K562 (cell line): ENCODE data around the gene EPX. TPM values are rescaled to one million over a fixed set of nuclear protein-coding genes. Genes with fewer than 3 reads are reported as not detected.

Experiments
- BACH1 ChIP-seq: fragments of 200-800 bp; sonication (Bioruptor generic); IDR thresholded peaks from 2 replicates; pipeline ENCODE4 v1.6.1; 2016; ENCODE audit warnings: missing genetic modification characterization, missing compliant biosample characterization
- BCL6 ChIP-seq: fragments of 250-450 bp; sonication (Bioruptor Pico); IDR thresholded peaks from 2 replicates; pipeline ENCODE4 v1.4.0; 2020
- BCOR ChIP-seq: fragments of 450-650 bp; IDR thresholded peaks from 2 replicates; pipeline ENCODE4 v1.6.1; 2016
- CBFB ChIP-seq: sonication (generic); formaldehyde crosslinking; IDR thresholded peaks from 2 replicates; pipeline ENCODE4 v1.4.0; 2020; ENCODE audit warnings: mild to moderate bottlenecking, missing genetic modification reagents
- CC2D1A ChIP-seq: fragments of 450-650 bp; IDR thresholded peaks from 2 replicates; pipeline ENCODE4 v1.6.1; 2017; ENCODE audit warnings: mild to moderate bottlenecking
- CREB3 ChIP-seq: fragments of 450-650 bp; conservative IDR thresholded peaks from 2 replicates; pipeline ENCODE4 v1.6.1; 2016; ENCODE audit warnings: missing genetic modification characterization, low read depth, mild to moderate bottlenecking, missing compliant biosample characterization, moderate library complexity
- KHSRP ChIP-seq: fragments of 450-650 bp; IDR thresholded peaks from 2 replicates; pipeline ENCODE4 v1.6.1; 2017
- NCOA4 ChIP-seq: fragments of 450-650 bp; IDR thresholded peaks from 2 replicates; pipeline ENCODE4 v1.6.1; 2018; ENCODE audit warnings: mild to moderate bottlenecking; ENCODE audit not compliant: partially characterized antibody
- PTBP1 ChIP-seq: fragments of 200-400 bp; formaldehyde crosslinking; IDR thresholded peaks from 2 replicates; pipeline ENCODE4 v1.6.1; 2017; ENCODE audit warnings: low read depth, low read length
- PURB ChIP-seq: sonication (generic); formaldehyde crosslinking; IDR thresholded peaks from 2 replicates; pipeline ENCODE4 v1.9.0; 2021; ENCODE audit warnings: low read depth, mild to moderate bottlenecking, missing genetic modification reagents
- SREBF2 ChIP-seq: sonication (generic); formaldehyde crosslinking; IDR thresholded peaks from 2 replicates; pipeline ENCODE4 v1.4.0; 2020; ENCODE audit warnings: mild to moderate bottlenecking, missing genetic modification reagents
- SRSF7 ChIP-seq: fragments of 200-400 bp; formaldehyde crosslinking; optimal IDR thresholded peaks from 2 replicates; pipeline ENCODE3; 2017; ENCODE audit warnings: mild to moderate bottlenecking, low read depth, low read length
- TFAM ChIP-seq: fragments of 250-450 bp; sonication (Bioruptor Pico); conservative IDR thresholded peaks from 2 replicates; pipeline ENCODE4 v1.5.0; 2021; ENCODE audit warnings: mild to moderate bottlenecking, moderate library complexity
- ZEB2 ChIP-seq: fragments of 450-650 bp; IDR thresholded peaks from 2 replicates; pipeline ENCODE4 v1.6.1; 2016
- ZNF175 ChIP-seq: fragments of 200-800 bp; sonication (Bioruptor generic); IDR thresholded peaks from 2 replicates; pipeline ENCODE4 v1.6.1; 2016; ENCODE audit warnings: low read depth, mild to moderate bottlenecking, missing genetic modification characterization, missing compliant biosample characterization
- ZNF583 ChIP-seq: fragments of 250-450 bp; sonication (Bioruptor Pico); IDR thresholded peaks from 2 replicates; pipeline ENCODE4 v1.4.0; 2020
- polyA plus RNA-seq, 8 experiments: library from polyadenylated mRNA; depleted of rRNA in 4 of 8; stranded (reverse) in 5 of 8; unstranded in 3 of 8; fragments of >200 nt; fragmentation: Nextera tagmentation in 2 of 8; fragmentation: Illumina TruSeq in 1 of 8; extraction: Ambion mirVana in 2 of 8; extraction: Trizol in 1 of 8; gene quantifications; 2 replicates each; pipeline versions ENCODE4 v1.2.1 to v1.2.3, GENCODE V29; 2011 to 2014; ENCODE audit warnings: inconsistent platforms in 1 of 8, missing spikeins in 1 of 8
- total RNA-seq, 7 experiments: library from RNA; depleted of rRNA in 6 of 7; stranded (reverse); fragments of >200 nt in 6 of 7; fragmentation: Illumina TruSeq in 2 of 7; extraction: Trizol in 2 of 7; gene quantifications; 2 replicates each; pipeline versions ENCODE4 v1.2.1 to v1.2.3, GENCODE V29; 2011 to 2021; ENCODE audit warnings: low replicate concordance in 1 of 7
- TF ChIP-seq, protein P1 (sequence below): fragments of 250-450 bp; sonication (Bioruptor Pico); IDR thresholded peaks from 2 replicates; pipeline ENCODE4 v1.8.0; 2021; ENCODE audit warnings: moderate library complexity, mild to moderate bottlenecking, inconsistent platforms
- TF ChIP-seq, protein P2 (sequence below): fragments of 250-450 bp; sonication (Bioruptor Pico); IDR thresholded peaks from 2 replicates; pipeline ENCODE4 v1.4.0; 2020
- TF ChIP-seq, protein P3 (sequence below), 3 experiments: fragments of 200-800 bp in 1 of 3; fragments of 250-450 bp in 1 of 3; fragments of 450-650 bp in 1 of 3; sonication (Bioruptor Pico) in 1 of 3; sonication (Bioruptor generic) in 1 of 3; formaldehyde crosslinking in 1 of 3; IDR thresholded peaks; 2 replicates each; pipeline versions ENCODE4 v1.6.1 to v1.8.0; 2016 to 2022; ENCODE audit warnings: mild to moderate bottlenecking in 2 of 3, missing genetic modification characterization in 2 of 3, missing compliant biosample characterization in 1 of 3, moderate library complexity in 1 of 3

Gene EPX
- total and polyA plus RNA-seq, 9 of the 15 experiments (the other 6 are each of a cell fraction or from before 2014, with no cell fraction given), result 0.07 to 0.33 (median 0.19) TPM; not detected in 3

GRCh38 chr17:58184986-58185761, 7.4 kb upstream of the EPX start (continued):
- TF ChIP-seq ZNF175 (CRISPR knock-in tag), result no peak
- 0 out of 2 replicates have a peak, but pooled peaks have one; percentile 14 for TF ChIP-seq CREB3 (tag)
- TF ChIP-seq TFAM (CRISPR knock-in tag), result no peak
- TF ChIP-seq NCOA4, result no peak
- no peak for TF ChIP-seq KHSRP
- no peak for TF ChIP-seq BCOR
- TF ChIP-seq, protein P1, sequence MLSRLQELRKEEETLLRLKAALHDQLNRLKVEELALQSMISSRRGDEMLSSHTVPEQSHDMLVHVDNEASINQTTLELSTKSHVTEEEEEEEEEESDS (CRISPR knock-in tag), result no peak
- TF ChIP-seq ZEB2, result no peak
- TF ChIP-seq CC2D1A, result no peak
- TF ChIP-seq, protein P2, sequence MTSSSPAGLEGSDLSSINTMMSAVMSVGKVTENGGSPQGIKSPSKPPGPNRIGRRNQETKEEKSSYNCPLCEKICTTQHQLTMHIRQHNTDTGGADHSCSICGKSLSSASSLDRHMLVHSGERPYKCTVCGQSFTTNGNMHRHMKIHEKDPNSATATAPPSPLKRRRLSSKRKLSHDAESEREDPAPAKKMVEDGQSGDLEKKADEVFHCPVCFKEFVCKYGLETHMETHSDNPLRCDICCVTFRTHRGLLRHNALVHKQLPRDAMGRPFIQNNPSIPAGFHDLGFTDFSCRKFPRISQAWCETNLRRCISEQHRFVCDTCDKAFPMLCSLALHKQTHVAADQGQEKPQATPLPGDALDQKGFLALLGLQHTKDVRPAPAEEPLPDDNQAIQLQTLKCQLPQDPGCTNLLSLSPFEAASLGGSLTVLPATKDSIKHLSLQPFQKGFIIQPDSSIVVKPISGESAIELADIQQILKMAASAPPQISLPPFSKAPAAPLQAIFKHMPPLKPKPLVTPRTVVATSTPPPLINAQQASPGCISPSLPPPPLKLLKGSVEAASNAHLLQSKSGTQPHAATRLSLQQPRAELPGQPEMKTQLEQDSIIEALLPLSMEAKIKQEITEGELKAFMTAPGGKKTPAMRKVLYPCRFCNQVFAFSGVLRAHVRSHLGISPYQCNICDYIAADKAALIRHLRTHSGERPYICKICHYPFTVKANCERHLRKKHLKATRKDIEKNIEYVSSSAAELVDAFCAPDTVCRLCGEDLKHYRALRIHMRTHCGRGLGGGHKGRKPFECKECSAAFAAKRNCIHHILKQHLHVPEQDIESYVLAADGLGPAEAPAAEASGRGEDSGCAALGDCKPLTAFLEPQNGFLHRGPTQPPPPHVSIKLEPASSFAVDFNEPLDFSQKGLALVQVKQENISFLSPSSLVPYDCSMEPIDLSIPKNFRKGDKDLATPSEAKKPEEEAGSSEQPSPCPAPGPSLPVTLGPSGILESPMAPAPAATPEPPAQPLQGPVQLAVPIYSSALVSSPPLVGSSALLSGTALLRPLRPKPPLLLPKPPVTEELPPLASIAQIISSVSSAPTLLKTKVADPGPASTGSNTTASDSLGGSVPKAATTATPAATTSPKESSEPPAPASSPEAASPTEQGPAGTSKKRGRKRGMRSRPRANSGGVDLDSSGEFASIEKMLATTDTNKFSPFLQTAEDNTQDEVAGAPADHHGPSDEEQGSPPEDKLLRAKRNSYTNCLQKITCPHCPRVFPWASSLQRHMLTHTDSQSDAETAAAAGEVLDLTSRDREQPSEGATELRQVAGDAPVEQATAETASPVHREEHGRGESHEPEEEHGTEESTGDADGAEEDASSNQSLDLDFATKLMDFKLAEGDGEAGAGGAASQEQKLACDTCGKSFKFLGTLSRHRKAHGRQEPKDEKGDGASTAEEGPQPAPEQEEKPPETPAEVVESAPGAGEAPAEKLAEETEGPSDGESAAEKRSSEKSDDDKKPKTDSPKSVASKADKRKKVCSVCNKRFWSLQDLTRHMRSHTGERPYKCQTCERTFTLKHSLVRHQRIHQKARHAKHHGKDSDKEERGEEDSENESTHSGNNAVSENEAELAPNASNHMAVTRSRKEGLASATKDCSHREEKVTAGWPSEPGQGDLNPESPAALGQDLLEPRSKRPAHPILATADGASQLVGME (CRISPR knock-in tag), result peak; percentile 77; the same call in 1 of the 2 replicates
- TF ChIP-seq BCL6 (CRISPR knock-in tag), result peak; percentile 65; the same call in 1 of the 2 replicates
- TF ChIP-seq ZNF583 (CRISPR knock-in tag), result peak; percentile 87
- TF ChIP-seq SREBF2, result no peak
- TF ChIP-seq, protein P3, sequence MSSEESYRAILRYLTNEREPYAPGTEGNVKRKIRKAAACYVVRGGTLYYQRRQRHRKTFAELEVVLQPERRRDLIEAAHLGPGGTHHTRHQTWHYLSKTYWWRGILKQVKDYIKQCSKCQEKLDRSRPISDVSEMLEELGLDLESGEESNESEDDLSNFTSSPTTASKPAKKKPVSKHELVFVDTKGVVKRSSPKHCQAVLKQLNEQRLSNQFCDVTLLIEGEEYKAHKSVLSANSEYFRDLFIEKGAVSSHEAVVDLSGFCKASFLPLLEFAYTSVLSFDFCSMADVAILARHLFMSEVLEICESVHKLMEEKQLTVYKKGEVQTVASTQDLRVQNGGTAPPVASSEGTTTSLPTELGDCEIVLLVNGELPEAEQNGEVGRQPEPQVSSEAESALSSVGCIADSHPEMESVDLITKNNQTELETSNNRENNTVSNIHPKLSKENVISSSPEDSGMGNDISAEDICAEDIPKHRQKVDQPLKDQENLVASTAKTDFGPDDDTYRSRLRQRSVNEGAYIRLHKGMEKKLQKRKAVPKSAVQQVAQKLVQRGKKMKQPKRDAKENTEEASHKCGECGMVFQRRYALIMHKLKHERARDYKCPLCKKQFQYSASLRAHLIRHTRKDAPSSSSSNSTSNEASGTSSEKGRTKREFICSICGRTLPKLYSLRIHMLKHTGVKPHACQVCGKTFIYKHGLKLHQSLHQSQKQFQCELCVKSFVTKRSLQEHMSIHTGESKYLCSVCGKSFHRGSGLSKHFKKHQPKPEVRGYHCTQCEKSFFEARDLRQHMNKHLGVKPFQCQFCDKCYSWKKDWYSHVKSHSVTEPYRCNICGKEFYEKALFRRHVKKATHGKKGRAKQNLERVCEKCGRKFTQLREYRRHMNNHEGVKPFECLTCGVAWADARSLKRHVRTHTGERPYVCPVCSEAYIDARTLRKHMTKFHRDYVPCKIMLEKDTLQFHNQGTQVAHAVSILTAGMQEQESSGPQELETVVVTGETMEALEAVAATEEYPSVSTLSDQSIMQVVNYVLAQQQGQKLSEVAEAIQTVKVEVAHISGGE (CRISPR knock-in tag; IDR thresholded peaks at IDR 0.05), result peak in 1 of 3 experiments; percentile 72; a peak in 2 of 6 replicates
- TF ChIP-seq BACH1 (tag), result 0 out of 2 replicates have a peak, but pooled peaks have one; percentile 36
- TF ChIP-seq PURB (CRISPR knock-in tag), result no peak
- TF ChIP-seq PTBP1, result no peak
- no peak for TF ChIP-seq SRSF7
- no peak for TF ChIP-seq CBFB (CRISPR knock-in tag)
